Neural cell (in vitro differentiated cells): Measurements from ENCODE around the gene B4GALT4.

Experiments
- EZH2 ChIP-seq: fragments of 200-600, 300-800 bp; shearing (Covaris generic), sonication (generic); IDR thresholded peaks from 2 replicates; pipeline ENCODE4 v1.6.1; 2014; ENCODE audit warnings: antibody characterized with exemption, low read length, borderline replicate concordance, mild to moderate bottlenecking; ENCODE audit not compliant: insufficient read depth, poor library complexity, severe bottlenecking
- SMC3 ChIP-seq: fragments of 450-650 bp; conservative IDR thresholded peaks from 2 replicates; pipeline ENCODE4 v1.6.1; 2014; ENCODE audit warnings: antibody characterized with exemption, mild to moderate bottlenecking, moderate library complexity; ENCODE audit not compliant: poor library complexity
- TF ChIP-seq, protein P1 (sequence below): fragments of 450-650 bp; IDR thresholded peaks from 2 replicates; pipeline ENCODE4 v1.5.1; 2014; ENCODE audit warnings: antibody characterized with exemption, mild to moderate bottlenecking, moderate library complexity; ENCODE audit not compliant: poor library complexity, severe bottlenecking
- TF ChIP-seq, protein P2 (sequence below): IDR thresholded peaks from 2 replicates; pipeline ENCODE4 v1.6.1; 2012; ENCODE audit warnings: borderline replicate concordance

DNA sequence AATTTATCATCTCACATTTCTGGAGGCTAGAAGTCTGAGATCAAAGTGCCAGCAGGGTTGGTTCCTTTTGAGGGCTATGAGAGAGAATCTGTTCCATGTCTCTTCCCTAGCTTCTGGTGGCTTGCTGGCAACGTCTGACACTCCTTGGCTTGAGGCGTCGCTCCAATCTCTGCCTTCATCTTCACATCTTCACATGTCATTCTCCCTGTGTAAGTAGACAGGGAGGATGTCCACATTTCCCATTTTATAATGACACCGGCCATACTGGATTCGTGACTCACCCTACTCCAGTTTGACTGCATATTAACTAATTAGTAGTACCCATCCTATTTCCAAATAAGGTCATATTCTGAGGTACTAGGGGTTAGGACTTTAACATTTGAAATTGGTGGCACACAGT, 36.0 kb upstream of the B4GALT4 start:
- TF ChIP-seq, protein P1, sequence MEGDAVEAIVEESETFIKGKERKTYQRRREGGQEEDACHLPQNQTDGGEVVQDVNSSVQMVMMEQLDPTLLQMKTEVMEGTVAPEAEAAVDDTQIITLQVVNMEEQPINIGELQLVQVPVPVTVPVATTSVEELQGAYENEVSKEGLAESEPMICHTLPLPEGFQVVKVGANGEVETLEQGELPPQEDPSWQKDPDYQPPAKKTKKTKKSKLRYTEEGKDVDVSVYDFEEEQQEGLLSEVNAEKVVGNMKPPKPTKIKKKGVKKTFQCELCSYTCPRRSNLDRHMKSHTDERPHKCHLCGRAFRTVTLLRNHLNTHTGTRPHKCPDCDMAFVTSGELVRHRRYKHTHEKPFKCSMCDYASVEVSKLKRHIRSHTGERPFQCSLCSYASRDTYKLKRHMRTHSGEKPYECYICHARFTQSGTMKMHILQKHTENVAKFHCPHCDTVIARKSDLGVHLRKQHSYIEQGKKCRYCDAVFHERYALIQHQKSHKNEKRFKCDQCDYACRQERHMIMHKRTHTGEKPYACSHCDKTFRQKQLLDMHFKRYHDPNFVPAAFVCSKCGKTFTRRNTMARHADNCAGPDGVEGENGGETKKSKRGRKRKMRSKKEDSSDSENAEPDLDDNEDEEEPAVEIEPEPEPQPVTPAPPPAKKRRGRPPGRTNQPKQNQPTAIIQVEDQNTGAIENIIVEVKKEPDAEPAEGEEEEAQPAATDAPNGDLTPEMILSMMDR = no peak
- TF ChIP-seq SMC3 (no peak), EZH2 (no peak)
- TF ChIP-seq, protein P2, sequence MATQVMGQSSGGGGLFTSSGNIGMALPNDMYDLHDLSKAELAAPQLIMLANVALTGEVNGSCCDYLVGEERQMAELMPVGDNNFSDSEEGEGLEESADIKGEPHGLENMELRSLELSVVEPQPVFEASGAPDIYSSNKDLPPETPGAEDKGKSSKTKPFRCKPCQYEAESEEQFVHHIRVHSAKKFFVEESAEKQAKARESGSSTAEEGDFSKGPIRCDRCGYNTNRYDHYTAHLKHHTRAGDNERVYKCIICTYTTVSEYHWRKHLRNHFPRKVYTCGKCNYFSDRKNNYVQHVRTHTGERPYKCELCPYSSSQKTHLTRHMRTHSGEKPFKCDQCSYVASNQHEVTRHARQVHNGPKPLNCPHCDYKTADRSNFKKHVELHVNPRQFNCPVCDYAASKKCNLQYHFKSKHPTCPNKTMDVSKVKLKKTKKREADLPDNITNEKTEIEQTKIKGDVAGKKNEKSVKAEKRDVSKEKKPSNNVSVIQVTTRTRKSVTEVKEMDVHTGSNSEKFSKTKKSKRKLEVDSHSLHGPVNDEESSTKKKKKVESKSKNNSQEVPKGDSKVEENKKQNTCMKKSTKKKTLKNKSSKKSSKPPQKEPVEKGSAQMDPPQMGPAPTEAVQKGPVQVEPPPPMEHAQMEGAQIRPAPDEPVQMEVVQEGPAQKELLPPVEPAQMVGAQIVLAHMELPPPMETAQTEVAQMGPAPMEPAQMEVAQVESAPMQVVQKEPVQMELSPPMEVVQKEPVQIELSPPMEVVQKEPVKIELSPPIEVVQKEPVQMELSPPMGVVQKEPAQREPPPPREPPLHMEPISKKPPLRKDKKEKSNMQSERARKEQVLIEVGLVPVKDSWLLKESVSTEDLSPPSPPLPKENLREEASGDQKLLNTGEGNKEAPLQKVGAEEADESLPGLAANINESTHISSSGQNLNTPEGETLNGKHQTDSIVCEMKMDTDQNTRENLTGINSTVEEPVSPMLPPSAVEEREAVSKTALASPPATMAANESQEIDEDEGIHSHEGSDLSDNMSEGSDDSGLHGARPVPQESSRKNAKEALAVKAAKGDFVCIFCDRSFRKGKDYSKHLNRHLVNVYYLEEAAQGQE = no peak
